Neural progenitor cell (in vitro differentiated cells): ENCODE measurements around the gene NSMCE1. TPM values are rescaled to one million over a fixed set of nuclear protein-coding genes. Genes with fewer than 3 reads are reported as not detected.

ENCODE experiments used
- DNase-seq: peaks from one replicate; pipeline ENCODE4 v3.0.0-alpha.2; 2016; ENCODE audit warnings: low spot score
- H2AFZ ChIP-seq: fragments of 200-600 bp; sonication (generic); replicated peaks from 2 replicates; pipeline ENCODE4 v1.6.1; 2016; ENCODE audit warnings: antibody characterized with exemption
- H3F3A ChIP-seq: fragments of 200-600 bp; sonication (generic); 2 replicates; pipeline ENCODE4 v1.6.1; 2016; ENCODE audit warnings: antibody characterized with exemption, low read depth
- H3K27ac ChIP-seq: fragments of 200-600 bp; sonication (generic); 2 replicates; pipeline ENCODE4 v1.5.1; 2016; ENCODE audit warnings: mild to moderate bottlenecking
- H3K27me3 ChIP-seq: fragments of 200-600 bp; sonication (generic); 2 replicates; pipeline ENCODE4 v1.6.1; 2016; ENCODE audit warnings: mild to moderate bottlenecking, moderate library complexity
- H3K36me3 ChIP-seq: fragments of 200-600 bp; sonication (generic); 2 replicates; pipeline ENCODE4 v1.5.1; 2016
- H3K4me1 ChIP-seq: fragments of 200-600 bp; sonication (generic); 2 replicates; pipeline ENCODE4 v1.6.1; 2016; ENCODE audit warnings: mixed run types
- H3K4me2 ChIP-seq: fragments of 200-600 bp; sonication (generic); 2 replicates; pipeline ENCODE4 v1.6.1; 2016
- H3K4me3 ChIP-seq: fragments of 200-600 bp; sonication (generic); 2 replicates; pipeline ENCODE4 v1.5.1; 2016
- H3K79me2 ChIP-seq: fragments of 200-600 bp; sonication (generic); 2 replicates; pipeline ENCODE4 v1.6.1; 2016; ENCODE audit warnings: low read depth
- H3K9ac ChIP-seq: fragments of 200-600 bp; sonication (generic); 2 replicates; pipeline ENCODE4 v1.6.1; 2016
- H3K9me3 ChIP-seq: fragments of 200-600 bp; sonication (generic); 2 replicates; pipeline ENCODE4 v1.5.1; 2016; ENCODE audit warnings: low read depth
- H4K20me1 ChIP-seq: fragments of 200-600 bp; sonication (generic); 2 replicates; pipeline ENCODE4 v1.6.1; 2016; ENCODE audit warnings: low read depth
- H3K27ac Mint-ChIP-seq: 3 replicates; pipeline ENCODE4 v1.8.0; 2021; ENCODE audit warnings: mixed read lengths
- H3K27me3 Mint-ChIP-seq: 2 replicates; pipeline ENCODE4 v1.8.0; 2022; ENCODE audit warnings: low read depth, mild to moderate bottlenecking, inconsistent platforms, moderate library complexity, mixed read lengths; ENCODE audit not compliant: insufficient read depth
- H3K36me3 Mint-ChIP-seq: 3 replicates; pipeline ENCODE4 v1.8.0; 2021; ENCODE audit warnings: mixed read lengths
- H3K4me1 Mint-ChIP-seq: 3 replicates; pipeline ENCODE4 v1.8.0; 2021; ENCODE audit warnings: mixed read lengths
- H3K4me3 Mint-ChIP-seq: 3 replicates; pipeline ENCODE4 v1.8.0; 2021; ENCODE audit warnings: mild to moderate bottlenecking, moderate library complexity, mixed read lengths
- H3K9me3 Mint-ChIP-seq: 3 replicates; pipeline ENCODE4 v1.8.0; 2020; ENCODE audit warnings: mixed read lengths
- EZH2 ChIP-seq: fragments of 200-600 bp; sonication (generic); IDR thresholded peaks from 2 replicates; pipeline ENCODE4 v1.6.1; 2017; ENCODE audit warnings: antibody characterized with exemption, mild to moderate bottlenecking, moderate library complexity
- EZH2phosphoT487 ChIP-seq: fragments of 200-600 bp; sonication (generic); IDR thresholded peaks from 2 replicates; pipeline ENCODE4 v1.6.1; 2017; ENCODE audit warnings: antibody characterized with exemption
- total RNA-seq: library from RNA; depleted of rRNA; stranded (reverse); fragments of >200 nt; gene quantifications from 2 replicates; pipeline ENCODE4 v1.2.3, GENCODE V29; 2015; ENCODE audit warnings: low replicate concordance
- TF ChIP-seq, protein P1 (sequence below): fragments of 200-600 bp; sonication (generic); IDR thresholded peaks from 2 replicates; pipeline ENCODE4 v1.5.1; 2017; ENCODE audit warnings: antibody characterized with exemption, mild to moderate bottlenecking

The NSMCE1 gene
- total RNA-seq, 1 donor from 2014 or later: 83.4 TPM

DNA sequence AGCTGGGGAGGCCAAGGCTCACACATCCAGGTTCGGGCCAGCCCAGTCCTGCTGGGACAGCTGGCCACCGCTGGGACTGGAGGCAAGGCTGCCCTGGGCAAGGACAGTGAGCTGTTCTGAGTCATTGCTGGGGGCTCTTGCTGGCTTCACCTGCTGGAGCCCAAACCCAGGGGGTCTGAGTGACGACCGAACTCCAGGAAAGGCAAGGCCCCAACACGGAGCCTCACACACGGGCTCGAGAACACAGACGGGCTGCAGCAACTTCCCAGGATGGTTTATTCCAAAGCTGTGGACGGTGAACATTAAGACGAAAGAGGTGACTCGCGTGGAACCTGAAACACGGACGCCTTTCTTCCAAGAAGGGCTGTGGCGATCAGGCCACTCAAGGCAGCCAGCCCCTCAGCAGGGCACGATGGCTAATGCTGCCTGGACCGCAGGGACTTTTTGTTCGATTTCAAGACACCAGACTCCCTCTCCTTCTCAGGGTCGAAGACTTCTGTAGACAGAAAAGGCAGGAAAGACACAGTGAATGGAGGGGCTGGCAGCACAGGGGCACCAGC is 43.8 kb downstream of the NSMCE1 start:
- no peak overlapping the region for H3K4me3 ChIP-seq
- H3K9me3 Mint-ChIP-seq: no peaks in the 10 kb centered on the region

DNA sequence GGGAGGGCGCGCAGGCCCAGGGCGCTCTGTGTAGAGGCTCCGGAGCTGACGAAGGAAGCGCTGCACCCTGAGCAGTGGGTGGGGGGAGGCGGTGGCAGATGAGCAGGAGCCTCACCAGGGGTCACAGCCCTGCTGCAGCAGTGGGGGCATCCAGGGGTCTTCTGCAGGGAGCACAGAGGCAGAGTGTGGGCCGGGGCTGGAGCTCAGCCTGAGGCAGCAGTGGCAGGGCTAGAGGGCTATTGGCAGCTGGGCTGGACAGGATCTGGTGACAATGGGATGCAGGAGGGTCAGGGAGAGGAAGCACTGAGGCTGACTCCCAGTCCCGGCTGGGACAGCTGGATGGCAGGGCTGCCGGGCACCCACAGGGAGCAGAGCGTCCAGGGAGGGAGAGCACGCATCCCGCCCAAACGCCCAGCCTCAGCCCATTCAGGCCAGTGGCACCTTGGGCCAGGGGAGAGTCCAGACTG is 44.3 kb downstream of the NSMCE1 start:
- Mint-ChIP-seq H3K9me3 (no peaks in the 10 kb centered on the region), H3K27me3 (peaks cover 2% of the 10 kb centered on the region), H3K27ac (no peak overlapping the region), H3K4me1 (peaks cover 13% of the 10 kb centered on the region), H3K4me3 (no peak overlapping the region), H3K36me3 (no peaks in the 10 kb centered on the region)
- H3K79me2 ChIP-seq: no peaks in the 10 kb centered on the region
- H3K9me3 ChIP-seq: no peaks in the 10 kb centered on the region
- H3K36me3 ChIP-seq: no peaks in the 10 kb centered on the region
- no peak overlapping the region for H2AFZ ChIP-seq
- no peaks in the 10 kb centered on the region for H4K20me1 ChIP-seq
- H3K4me2 ChIP-seq: no peak overlapping the region
- no peak for DNase-seq
- no peak overlapping the region for H3K9ac ChIP-seq
- H3K27me3 ChIP-seq: no peaks in the 10 kb centered on the region
- H3K27ac ChIP-seq: no peak overlapping the region
- TF ChIP-seq, protein P1, sequence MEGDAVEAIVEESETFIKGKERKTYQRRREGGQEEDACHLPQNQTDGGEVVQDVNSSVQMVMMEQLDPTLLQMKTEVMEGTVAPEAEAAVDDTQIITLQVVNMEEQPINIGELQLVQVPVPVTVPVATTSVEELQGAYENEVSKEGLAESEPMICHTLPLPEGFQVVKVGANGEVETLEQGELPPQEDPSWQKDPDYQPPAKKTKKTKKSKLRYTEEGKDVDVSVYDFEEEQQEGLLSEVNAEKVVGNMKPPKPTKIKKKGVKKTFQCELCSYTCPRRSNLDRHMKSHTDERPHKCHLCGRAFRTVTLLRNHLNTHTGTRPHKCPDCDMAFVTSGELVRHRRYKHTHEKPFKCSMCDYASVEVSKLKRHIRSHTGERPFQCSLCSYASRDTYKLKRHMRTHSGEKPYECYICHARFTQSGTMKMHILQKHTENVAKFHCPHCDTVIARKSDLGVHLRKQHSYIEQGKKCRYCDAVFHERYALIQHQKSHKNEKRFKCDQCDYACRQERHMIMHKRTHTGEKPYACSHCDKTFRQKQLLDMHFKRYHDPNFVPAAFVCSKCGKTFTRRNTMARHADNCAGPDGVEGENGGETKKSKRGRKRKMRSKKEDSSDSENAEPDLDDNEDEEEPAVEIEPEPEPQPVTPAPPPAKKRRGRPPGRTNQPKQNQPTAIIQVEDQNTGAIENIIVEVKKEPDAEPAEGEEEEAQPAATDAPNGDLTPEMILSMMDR: no peak
- TF ChIP-seq EZH2phosphoT487 (no peak), EZH2 (no peak)
- H3F3A ChIP-seq: no peaks in the 10 kb centered on the region
- H3K4me1 ChIP-seq: no peaks in the 10 kb centered on the region
- H3K4me3 ChIP-seq: no peak overlapping the region

More for the DNA sequence above, 43.8 kb downstream of the NSMCE1 start:
- no peak overlapping the region for H3K4me3 Mint-ChIP-seq
- peak overlapping the region; percentile 60 for H3K27ac Mint-ChIP-seq
- Histone ChIP-seq H3K9me3 (no peaks in the 10 kb centered on the region), H3K27ac (no peak overlapping the region), H3F3A (no peaks in the 10 kb centered on the region), H3K9ac (no peak overlapping the region), H3K4me2 (no peak overlapping the region), H3K79me2 (no peaks in the 10 kb centered on the region), H3K4me1 (no peaks in the 10 kb centered on the region), H2AFZ (no peak overlapping the region), H3K36me3 (no peaks in the 10 kb centered on the region), H3K27me3 (no peaks in the 10 kb centered on the region), H4K20me1 (no peaks in the 10 kb centered on the region)
- DNase-seq: no peak
- no peak for TF ChIP-seq EZH2
- no peak for TF ChIP-seq EZH2phosphoT487
- TF ChIP-seq, protein P1: no peak
- H3K4me1 Mint-ChIP-seq: peaks cover 13% of the 10 kb centered on the region
- H3K36me3 Mint-ChIP-seq: no peaks in the 10 kb centered on the region
- peaks cover 5% of the 10 kb centered on the region for H3K27me3 Mint-ChIP-seq

DNA sequence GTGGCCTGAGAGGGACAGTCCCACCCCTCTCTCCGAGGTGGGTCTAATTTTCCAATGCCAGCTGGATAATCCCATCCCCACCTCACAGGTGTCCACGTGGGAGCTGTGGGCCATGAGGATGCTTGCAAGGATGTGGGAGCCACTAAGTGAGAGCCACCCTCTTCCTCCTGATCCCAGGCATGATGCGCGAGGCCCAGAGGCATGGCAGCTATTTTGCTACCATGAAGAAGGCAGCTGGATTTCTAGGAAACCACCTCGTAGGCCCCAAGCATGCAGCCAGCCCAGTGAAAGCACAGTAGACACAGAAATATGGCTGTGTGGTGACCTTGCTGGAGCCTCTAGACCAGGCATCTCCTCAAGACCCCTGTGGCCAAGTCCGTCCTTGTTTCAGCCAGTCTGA is 44.9 kb downstream of the NSMCE1 start:
- Histone ChIP-seq H3K4me3 (no peak overlapping the region), H3K27ac (no peak overlapping the region), H3K9me3 (no peaks in the 10 kb centered on the region), H4K20me1 (no peaks in the 10 kb centered on the region), H3K9ac (no peak overlapping the region), H3K36me3 (no peaks in the 10 kb centered on the region), H3F3A (no peaks in the 10 kb centered on the region), H3K4me1 (no peaks in the 10 kb centered on the region), H3K27me3 (no peaks in the 10 kb centered on the region), H3K4me2 (no peak overlapping the region), H2AFZ (no peak overlapping the region), H3K79me2 (no peaks in the 10 kb centered on the region)
- no peak for TF ChIP-seq EZH2
- H3K4me3 Mint-ChIP-seq: no peak overlapping the region
- no peaks in the 10 kb centered on the region for H3K9me3 Mint-ChIP-seq
- H3K27ac Mint-ChIP-seq: no peak overlapping the region
- H3K27me3 Mint-ChIP-seq: peaks cover 2% of the 10 kb centered on the region
- no peak for DNase-seq
- H3K36me3 Mint-ChIP-seq: no peaks in the 10 kb centered on the region
- peaks cover 9% of the 10 kb centered on the region for H3K4me1 Mint-ChIP-seq

DNA sequence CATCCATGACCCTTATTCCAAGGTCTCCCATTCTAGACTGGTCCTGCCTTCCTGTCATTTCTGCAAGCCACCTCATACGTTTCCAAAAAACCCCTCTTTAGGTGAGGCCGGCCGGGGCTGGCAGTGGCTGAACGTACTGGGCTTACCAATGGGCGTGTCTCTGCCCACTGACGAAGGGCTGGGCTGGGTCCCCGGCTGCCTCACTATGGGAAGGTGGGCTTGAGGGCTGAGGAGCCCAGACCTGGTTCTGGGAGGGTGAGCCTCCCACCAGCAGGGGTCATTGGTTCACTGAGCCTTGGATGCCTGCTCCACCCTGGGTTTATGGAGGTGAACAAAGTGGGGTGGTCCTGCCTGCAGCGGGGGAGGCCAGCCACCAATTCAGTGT is 45.4 kb downstream of the NSMCE1 start:
- H3K4me3 ChIP-seq: no peak overlapping the region
- no peak overlapping the region for H3K9ac ChIP-seq
- no peaks in the 10 kb centered on the region for H3F3A ChIP-seq
- TF ChIP-seq EZH2phosphoT487: no peak
- TF ChIP-seq EZH2: no peak
- H2AFZ ChIP-seq: no peak overlapping the region
- Mint-ChIP-seq H3K36me3 (no peaks in the 10 kb centered on the region), H3K27me3 (peaks cover 2% of the 10 kb centered on the region), H3K4me1 (peaks cover 9% of the 10 kb centered on the region), H3K9me3 (no peaks in the 10 kb centered on the region), H3K4me3 (no peak overlapping the region), H3K27ac (no peak overlapping the region)
- H3K27ac ChIP-seq: no peak overlapping the region
- no peak for DNase-seq
- no peaks in the 10 kb centered on the region for H3K79me2 ChIP-seq
- H4K20me1 ChIP-seq: no peaks in the 10 kb centered on the region
- H3K36me3 ChIP-seq: no peaks in the 10 kb centered on the region
- H3K4me1 ChIP-seq: no peaks in the 10 kb centered on the region
- no peak overlapping the region for H3K4me2 ChIP-seq
- H3K27me3 ChIP-seq: no peaks in the 10 kb centered on the region
- H3K9me3 ChIP-seq: no peaks in the 10 kb centered on the region
